GM18873 (cell line): ENCODE results near the gene MYOD1.

Source experiments
- ATAC-seq: cut with Tn5 transposase; IDR thresholded peaks from one replicate; pipeline ENCODE4 v1.9.1; 2021; ENCODE audit warnings: mild to moderate bottlenecking, moderate library complexity, moderate number of reproducible peaks; ENCODE audit not compliant: unreplicated experiment, low FRiP score

MYOD1 gene

GRCh38 chr11:17767301-17767885 lies 48.0 kb downstream of the MYOD1 start:
- no peak for ATAC-seq

GRCh38 chr11:17767914-17768313 lies 48.5 kb downstream of the MYOD1 start:
- no peak for ATAC-seq

- ATAC-seq: no peak
Measured at GRCh38 chr11:17768547-17768946, 49.2 kb downstream of the MYOD1 start.

GRCh38 chr11:17769218-17769617 lies 49.8 kb downstream of the MYOD1 start:
- ATAC-seq: no peak

GRCh38 chr11:17770048-17770652 lies 50.8 kb downstream of the MYOD1 start:
- ATAC-seq: no peak

GRCh38 chr11:17770917-17771316 lies 51.5 kb downstream of the MYOD1 start:
- ATAC-seq: no peak

GRCh38 chr11:17771415-17771814 lies 52.0 kb downstream of the MYOD1 start:
- ATAC-seq: no peak
